Endothelial cell of umbilical vein (primary cell): ENCODE results near the gene ATP8B3. TPM values are rescaled to one million over a fixed set of nuclear protein-coding genes. Genes with fewer than 3 reads are reported as not detected.
A peak's percentile ranks its signal among the peaks of the same experiment; 100 is the strongest.

Experiments used
- BruUV-seq: library from RNA; stranded (reverse); fragments of 400-500 nt; replicated peaks from 2 replicates; lab custom pipeline; 2021; lab: Mats Ljungman, UMichigan
- CTCF ChIA-PET: fragments of 300-600, 350-600 bp; sonication (Branson Sonifier 250); formaldehyde crosslinking; loops from one replicate; lab custom pipeline; 2021; ENCODE audit warnings: antibody characterized with exemption, inconsistent platforms; lab: Charles Lee
- POLR2A ChIA-PET: fragments of 300-600, 350-600 bp; sonication (Branson Sonifier 250); formaldehyde crosslinking; loops from one replicate; lab custom pipeline; 2021; ENCODE audit warnings: antibody characterized with exemption, inconsistent platforms; lab: Charles Lee
- DNase-seq: peaks from one replicate; pipeline ENCODE4 v3.0.0-alpha.2; 2011; ENCODE audit warnings: low read depth, low spot score
- FAIRE-seq: peaks from 2 replicates; lab custom pipeline; 2011; peaks lifted over from hg19 to GRCh38; lab: Jason Lieb, UNC
- H2AFZ ChIP-seq: 2 replicates; pipeline ENCODE4 v1.6.0; 2012; ENCODE audit warnings: low read depth, low read length, control low read depth, inconsistent platforms
- H3K27ac ChIP-seq: 2 replicates; pipeline ENCODE4 v1.5.1; 2011; ENCODE audit warnings: low read depth, mild to moderate bottlenecking, control low read depth, low read length, moderate library complexity; ENCODE audit not compliant: insufficient read depth
- H3K27me3 ChIP-seq, 2 experiments: 2 replicates each; pipeline versions ENCODE4 v1.6.0 to v1.6.1; 2011; ENCODE audit warnings: low read length in 2 of 2, mixed read lengths in 1 of 2; ENCODE audit not compliant: control insufficient read depth in 2 of 2, insufficient read depth in 2 of 2
- H3K36me3 ChIP-seq, 2 experiments: 2 replicates in 1 of 2; 3 replicates in 1 of 2; pipeline ENCODE4 v1.5.1; 2011; ENCODE audit warnings: low read length in 2 of 2, mild to moderate bottlenecking in 1 of 2, moderate library complexity in 1 of 2; ENCODE audit not compliant: control insufficient read depth in 2 of 2, insufficient read depth in 2 of 2; ENCODE audit errors: extremely low read depth in 1 of 2
- H3K4me1 ChIP-seq: 3 replicates; pipeline ENCODE4 v1.5.1; 2011; ENCODE audit warnings: mild to moderate bottlenecking, low read length; ENCODE audit not compliant: control insufficient read depth, insufficient read depth; ENCODE audit errors: extremely low read depth
- H3K4me2 ChIP-seq: 2 replicates; pipeline ENCODE4 v1.6.1; 2011; ENCODE audit warnings: low read length, control low read depth, mixed read lengths; ENCODE audit not compliant: insufficient read depth
- H3K4me3 ChIP-seq, 3 experiments: fragments of 200-600 bp in 1 of 3; sonication (generic), shearing (Covaris generic) in 1 of 3; replicated peaks in 1 of 3; 2 replicates each; pipeline ENCODE4 v1.5.1; 2011 to 2016; ENCODE audit warnings: control low read depth in 3 of 3, low read length in 3 of 3, mild to moderate bottlenecking in 2 of 3, inconsistent platforms in 1 of 3, low read depth in 1 of 3, moderate library complexity in 1 of 3; ENCODE audit not compliant: insufficient read depth in 1 of 3
- H3K79me2 ChIP-seq: 2 replicates; pipeline ENCODE4 v1.6.0; 2012; ENCODE audit warnings: low read length, inconsistent platforms; ENCODE audit not compliant: control insufficient read depth, insufficient read depth
- H3K9ac ChIP-seq: replicated peaks from 2 replicates; pipeline ENCODE3; 2011; ENCODE audit warnings: low read length, control low read depth; ENCODE audit not compliant: insufficient read depth; ENCODE audit errors: extremely low read depth
- H3K9me1 ChIP-seq: replicated peaks from 3 replicates; pipeline ENCODE4 v1.6.0; 2011; ENCODE audit warnings: mild to moderate bottlenecking, low read length; ENCODE audit not compliant: control insufficient read depth, insufficient read depth; ENCODE audit errors: extremely low read depth
- H3K9me3 ChIP-seq: replicated peaks from 2 replicates; pipeline ENCODE4 v1.5.1; 2012; ENCODE audit warnings: low read length, inconsistent platforms; ENCODE audit not compliant: control insufficient read depth, insufficient read depth
- H4K20me1 ChIP-seq: replicated peaks from 2 replicates; pipeline ENCODE3; 2011; ENCODE audit warnings: mild to moderate bottlenecking, low read length; ENCODE audit not compliant: control insufficient read depth, insufficient read depth; ENCODE audit errors: extremely low read depth
- GATA2 ChIP-seq: IDR thresholded peaks from 2 replicates; pipeline ENCODE4 v1.7.0; 2011; ENCODE audit warnings: low read depth, mild to moderate bottlenecking, moderate library complexity, mixed read lengths, low read length; ENCODE audit not compliant: insufficient read length, insufficient read depth
- POLR2AphosphoS5 ChIP-seq: IDR thresholded peaks from 2 replicates; pipeline ENCODE4 v1.6.1; 2012; ENCODE audit warnings: low read depth, mild to moderate bottlenecking, control low read depth, low read length, moderate library complexity; ENCODE audit not compliant: insufficient read depth
- dilution Hi-C: fragments of 300-500 bp; cut with MboI; formaldehyde crosslinking; loops from one replicate; pipeline ENCODE4 v1.15.0; 2019; ENCODE audit warnings: low sequenced_read_pairs; ENCODE audit not compliant: extremely low pct_ligation_motif_present
- intact Hi-C: fragments of 100-400 bp; cut with micrococcal nuclease; formaldehyde crosslinking; loops from one replicate; pipeline ENCODE4 v1.10.0; 2022
- polyA plus RNA-seq, 4 experiments: library from polyadenylated mRNA; depleted of rRNA in 3 of 4; stranded (reverse) in 3 of 4; unstranded in 1 of 4; fragments of >200 nt; gene quantifications; 2 replicates each; pipeline versions ENCODE4 v1.2.1 to v1.2.3, GENCODE V29; 2011 to 2012; ENCODE audit warnings: missing spikeins in 1 of 4
- total RNA-seq: library from RNA; stranded (reverse); gene quantifications from 2 replicates; pipeline ENCODE4 v1.2.3, GENCODE V29; 2021
- TF ChIP-seq, protein P1 (sequence below): IDR thresholded peaks from 2 replicates; pipeline ENCODE4 v1.6.1; 2011; ENCODE audit not compliant: insufficient read depth, insufficient read length

The ATP8B3 gene
- total and polyA plus RNA-seq, 2 donors (not counting 3 experiments of a cell fraction or from before 2014, with no cell fraction given): 1.1 to 7.3 TPM

DNA sequence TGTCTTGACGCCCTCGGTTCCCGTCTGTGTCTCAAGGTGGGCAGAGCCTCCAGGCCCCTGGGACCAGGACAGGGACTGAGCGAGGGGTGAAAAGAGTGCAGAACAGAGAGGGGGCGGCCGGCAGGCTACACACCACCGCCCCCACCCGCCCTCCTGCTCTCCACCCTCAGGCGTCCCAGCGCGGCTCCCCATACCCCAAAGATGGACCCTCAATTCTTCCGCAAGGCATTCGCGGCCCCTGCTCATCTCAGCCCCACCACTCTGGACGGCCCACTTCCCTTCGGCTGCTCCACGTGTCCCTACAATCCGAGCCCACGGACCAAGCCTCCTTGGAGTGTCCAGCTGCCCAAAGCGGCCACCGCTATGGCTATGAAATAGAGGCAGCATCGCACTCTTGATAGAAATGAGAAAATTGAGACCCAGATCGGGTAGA, 49.5 kb upstream of the ATP8B3 start:
- TF ChIP-seq GATA2: no peak
- TF ChIP-seq POLR2AphosphoS5: no peak
- TF ChIP-seq, protein P1, sequence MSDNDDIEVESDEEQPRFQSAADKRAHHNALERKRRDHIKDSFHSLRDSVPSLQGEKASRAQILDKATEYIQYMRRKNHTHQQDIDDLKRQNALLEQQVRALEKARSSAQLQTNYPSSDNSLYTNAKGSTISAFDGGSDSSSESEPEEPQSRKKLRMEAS: peak; percentile 50
- Histone ChIP-seq H3K9me3 (no peaks in the 10 kb centered on the region), H2AFZ (no peak overlapping the region), H3K9ac (peak overlapping the region; percentile 82), H3K79me2 (peaks cover 62% of the 10 kb centered on the region), H3K4me2 (peak overlapping the region; percentile 89), H3K27ac (peak overlapping the region; percentile 4), H3K9me1 (no peaks in the 10 kb centered on the region), H4K20me1 (no peaks in the 10 kb centered on the region), H3K4me1 (peaks cover 35% of the 10 kb centered on the region), H3K27me3 (no peaks in the 10 kb centered on the region), H3K4me3 (peak overlapping the region; percentile 78 to 99 (median 85)), H3K36me3 (no peaks in the 10 kb centered on the region)
- ChIA-PET CTCF (no interaction called here), POLR2A (no interaction called here)
- dilution Hi-C loops (no loop called here), intact Hi-C loops (no loop called here)
- DNase-seq (no peak), FAIRE-seq (peak; percentile 77)
- no TSS peak for BruUV-seq

- peaks cover 68% of the 10 kb centered on the region for H3K79me2 ChIP-seq
- CTCF ChIA-PET: no interaction called here
- no peaks in the 10 kb centered on the region for H4K20me1 ChIP-seq
- POLR2A ChIA-PET: no interaction called here
- H3K36me3 ChIP-seq: no peaks in the 10 kb centered on the region
- no peak overlapping the region for H2AFZ ChIP-seq
- dilution Hi-C loops: no loop called here
- no peaks in the 10 kb centered on the region for H3K9me1 ChIP-seq
- H3K9me3 ChIP-seq: no peaks in the 10 kb centered on the region
- no TSS peak for BruUV-seq
- FAIRE-seq: no peak
- peak overlapping the region; percentile 82 for H3K9ac ChIP-seq
- no peak overlapping the region for H3K27ac ChIP-seq
- no peak for DNase-seq
- TF ChIP-seq GATA2: no peak
- no peak for TF ChIP-seq POLR2AphosphoS5
- H3K4me2 ChIP-seq: peak overlapping the region; percentile 89
- intact Hi-C loops: no loop called here
- H3K27me3 ChIP-seq: no peaks in the 10 kb centered on the region
- H3K4me3 ChIP-seq: peak overlapping the region; percentile 78 to 99 (median 85)
- H3K4me1 ChIP-seq: peaks cover 41% of the 10 kb centered on the region
Measured at GRCh38 chr19:1860821-1861598, 48.9 kb upstream of the ATP8B3 start.
